Activated naive CD8-positive, alpha-beta T cell treated with anti-CD3 and anti-CD28 coated beads, Interleukin-2, amount 50 U/mL, for 24 hours (primary cell): ENCODE data around the gene OTUB2.
"Not testable (repeated sequence)": the region's sequence is repeated elsewhere in the genome, so short reads cannot be mapped to it uniquely, and the experiment has no call there.

ENCODE experiments used
- ATAC-seq: fragments of 150-1000 bp; cut with Tn5 transposase; one replicate; pipeline ENCODE4 v1.10.0; 2021
- DNase-seq: peaks from one replicate; pipeline ENCODE4 v3.0.0; 2021
- H3K27ac Mint-ChIP-seq: one replicate; pipeline ENCODE4 v1.8.0; 2021; ENCODE audit warnings: mild to moderate bottlenecking, mixed read lengths
- H3K27me3 Mint-ChIP-seq: one replicate; pipeline ENCODE4 v1.8.0; 2021; ENCODE audit warnings: mixed read lengths
- H3K36me3 Mint-ChIP-seq: one replicate; pipeline ENCODE4 v1.8.0; 2021; ENCODE audit warnings: low read depth, mixed read lengths
- H3K4me1 Mint-ChIP-seq: one replicate; pipeline ENCODE4 v1.8.0; 2021; ENCODE audit warnings: mixed read lengths
- H3K4me3 Mint-ChIP-seq: one replicate; pipeline ENCODE4 v1.8.0; 2021; ENCODE audit warnings: mild to moderate bottlenecking, moderate library complexity, mixed read lengths
- H3K9me3 Mint-ChIP-seq: one replicate; pipeline ENCODE4 v1.8.0; 2021; ENCODE audit warnings: mixed read lengths

Gene OTUB2

GRCh38 chr14:94058128-94058673, 32.1 kb downstream of the OTUB2 start:
- Mint-ChIP-seq H3K4me1 (peaks cover 42% of the 10 kb centered on the region), H3K27me3 (no peaks in the 10 kb centered on the region), H3K27ac (no peak overlapping the region), H3K4me3 (no peak overlapping the region), H3K9me3 (no peaks in the 10 kb centered on the region), H3K36me3 (peaks cover 80% of the 10 kb centered on the region)
- ATAC-seq (no peak), DNase-seq (no peak)

DNA sequence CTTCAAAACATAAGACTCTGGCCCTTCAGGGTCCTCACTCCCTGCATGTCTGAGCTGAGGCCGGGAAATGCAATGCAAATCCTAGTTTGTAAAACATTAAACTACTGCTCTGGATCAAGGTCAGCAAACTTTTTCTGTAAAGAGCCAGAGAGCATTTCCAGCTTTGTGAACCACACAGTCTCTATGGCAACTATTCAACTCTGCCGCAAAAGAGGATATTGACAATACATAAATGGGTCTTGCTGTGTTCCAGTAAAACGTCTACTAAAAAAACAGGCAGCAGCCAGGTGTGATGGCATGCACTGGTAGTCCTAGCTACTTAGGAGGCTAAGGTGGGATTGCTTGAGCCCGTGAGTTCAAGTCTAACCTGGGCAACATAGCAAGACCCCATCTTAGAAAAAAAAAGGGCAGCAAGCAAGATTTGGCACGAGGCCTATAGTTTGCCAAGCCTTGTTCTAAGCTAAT, 32.6 kb downstream of the OTUB2 start:
- Mint-ChIP-seq H3K27me3 (no peaks in the 10 kb centered on the region), H3K4me3 (no peak overlapping the region), H3K36me3 (peaks cover 82% of the 10 kb centered on the region), H3K9me3 (no peaks in the 10 kb centered on the region), H3K4me1 (peaks cover 43% of the 10 kb centered on the region), H3K27ac (no peak overlapping the region)
- no peak for ATAC-seq
- DNase-seq: no peak

- Mint-ChIP-seq H3K4me3 (no peak overlapping the region), H3K4me1 (peaks cover 52% of the 10 kb centered on the region), H3K36me3 (peaks cover 70% of the 10 kb centered on the region), H3K27me3 (no peaks in the 10 kb centered on the region), H3K9me3 (no peaks in the 10 kb centered on the region), H3K27ac (no peak overlapping the region)
- ATAC-seq (no peak), DNase-seq (no peak)
Measured at GRCh38 chr14:94059998-94060397, 33.9 kb downstream of the OTUB2 start.

DNA sequence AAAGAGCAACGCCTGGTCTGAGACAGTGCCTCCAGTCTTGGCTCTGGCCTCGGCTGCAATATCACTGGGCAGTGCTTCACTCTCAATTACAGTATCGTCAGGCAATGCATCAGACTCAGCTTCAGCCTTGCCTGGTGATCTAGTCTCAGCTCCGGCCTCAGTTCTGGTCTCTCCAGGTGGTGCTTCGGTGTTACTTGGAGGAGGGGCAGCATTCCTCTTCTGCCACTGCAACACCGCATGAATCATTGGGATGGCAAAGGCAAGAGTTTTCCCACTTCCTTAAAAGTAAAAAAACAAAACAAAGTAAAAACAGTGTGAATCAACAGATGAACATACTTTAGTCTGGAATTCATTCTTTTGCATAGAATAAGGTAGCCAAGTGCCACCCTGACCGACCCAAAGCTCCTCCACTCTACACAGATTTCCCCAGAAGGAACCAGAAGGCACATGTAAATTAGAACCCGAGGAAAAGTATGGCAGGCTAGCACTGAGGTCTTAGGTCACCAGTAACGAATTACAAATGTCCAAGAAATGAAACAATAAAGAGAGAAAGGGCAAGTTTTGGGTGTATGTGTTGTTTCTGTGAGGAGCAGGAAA, 36.3 kb downstream of the OTUB2 start:
- ATAC-seq (no peak), DNase-seq (no peak)
- Mint-ChIP-seq H3K27me3 (no peaks in the 10 kb centered on the region), H3K9me3 (no peaks in the 10 kb centered on the region), H3K4me3 (no peak overlapping the region), H3K36me3 (peaks cover 66% of the 10 kb centered on the region), H3K27ac (peak overlapping the region; percentile 20), H3K4me1 (peaks cover 63% of the 10 kb centered on the region)

GRCh38 chr14:94066089-94066676, 40.0 kb downstream of the OTUB2 start:
- peaks cover 72% of the 10 kb centered on the region for H3K36me3 Mint-ChIP-seq
- no peak overlapping the region for H3K4me3 Mint-ChIP-seq
- no peaks in the 10 kb centered on the region for H3K27me3 Mint-ChIP-seq
- no peak for DNase-seq
- H3K27ac Mint-ChIP-seq: peak overlapping the region; percentile 53
- ATAC-seq: no peak
- peaks cover 29% of the 10 kb centered on the region for H3K9me3 Mint-ChIP-seq
- peaks cover 76% of the 10 kb centered on the region for H3K4me1 Mint-ChIP-seq

GRCh38 chr14:94072076-94072475, 45.9 kb downstream of the OTUB2 start:
- peaks cover 53% of the 10 kb centered on the region for H3K9me3 Mint-ChIP-seq
- H3K4me3 Mint-ChIP-seq, H3K27me3 Mint-ChIP-seq, DNase-seq, ATAC-seq, H3K27ac Mint-ChIP-seq: not testable (repeated sequence)
- peaks cover 70% of the 10 kb centered on the region for H3K4me1 Mint-ChIP-seq
- peaks cover 90% of the 10 kb centered on the region for H3K36me3 Mint-ChIP-seq

DNA sequence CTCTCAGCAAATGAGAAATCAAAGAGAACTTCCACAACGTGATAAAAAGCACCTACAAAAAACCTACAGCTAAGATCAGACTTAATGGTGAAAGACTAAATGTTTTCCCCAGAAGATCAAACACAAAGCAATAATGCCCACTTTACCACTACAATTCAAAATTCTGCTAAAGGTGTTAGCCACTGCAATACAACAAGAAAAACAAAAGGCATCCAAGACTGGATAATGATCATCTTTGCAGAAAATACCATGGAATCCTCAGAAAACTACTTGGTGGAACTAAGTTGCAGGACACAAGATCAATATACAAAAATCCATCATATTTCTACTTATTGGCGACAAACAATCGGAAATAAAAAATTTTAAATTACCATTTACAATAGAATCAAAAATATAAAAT, 48.4 kb downstream of the OTUB2 start:
- Mint-ChIP-seq H3K36me3 (peaks cover 88% of the 10 kb centered on the region), H3K4me3 (peak overlapping the region; percentile 15), H3K27ac (no peak overlapping the region), H3K27me3 (no peaks in the 10 kb centered on the region), H3K9me3 (peaks cover 42% of the 10 kb centered on the region), H3K4me1 (peaks cover 66% of the 10 kb centered on the region)
- no peak for ATAC-seq
- no peak for DNase-seq

GRCh38 chr14:94075008-94075407, 48.9 kb downstream of the OTUB2 start:
- Mint-ChIP-seq H3K9me3 (peaks cover 39% of the 10 kb centered on the region), H3K4me3 (peak overlapping the region; percentile 99), H3K4me1 (peaks cover 68% of the 10 kb centered on the region)

DNA sequence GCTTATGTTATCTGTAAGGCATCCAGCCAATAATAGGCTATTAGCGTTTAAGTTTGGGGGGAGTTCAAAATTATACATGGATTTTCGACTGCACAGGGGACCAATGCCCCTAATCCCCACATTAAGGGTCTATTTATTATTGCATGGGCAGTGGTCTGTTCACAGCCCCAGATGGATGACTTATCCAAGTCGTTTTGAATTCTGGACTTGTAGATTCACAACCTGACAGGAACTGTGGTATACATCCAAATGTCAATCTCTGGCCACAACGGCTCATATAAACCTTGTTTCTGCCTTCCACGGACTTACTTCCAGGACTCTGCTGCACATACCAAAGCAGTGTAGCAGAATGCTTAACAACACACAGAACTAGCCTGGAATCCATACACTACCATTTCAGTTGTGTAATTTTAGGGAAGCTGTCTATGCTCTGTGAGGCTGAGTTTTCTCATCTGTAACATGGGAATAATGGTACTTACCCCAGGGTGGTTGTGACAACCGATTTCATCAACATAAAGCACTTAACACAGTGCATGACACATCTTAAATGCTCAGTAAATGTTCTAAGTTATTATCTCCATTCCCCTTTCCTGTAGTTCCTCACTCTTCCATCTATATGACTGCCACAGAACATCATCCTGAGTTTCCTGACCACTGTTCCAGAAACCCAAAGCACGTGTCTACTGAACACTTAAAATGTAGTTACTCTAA, 51.1 kb downstream of the OTUB2 start:
- ATAC-seq: no peak
- peaks cover 60% of the 10 kb centered on the region for H3K4me1 Mint-ChIP-seq
- peak overlapping the region; percentile 71 for H3K27ac Mint-ChIP-seq

More at GRCh38 chr14:94075008-94075407, 48.9 kb downstream of the OTUB2 start:
- no peaks in the 10 kb centered on the region for H3K27me3 Mint-ChIP-seq
- no peak for ATAC-seq
- no peak overlapping the region for H3K27ac Mint-ChIP-seq
- DNase-seq: no peak
- peaks cover 88% of the 10 kb centered on the region for H3K36me3 Mint-ChIP-seq

DNA sequence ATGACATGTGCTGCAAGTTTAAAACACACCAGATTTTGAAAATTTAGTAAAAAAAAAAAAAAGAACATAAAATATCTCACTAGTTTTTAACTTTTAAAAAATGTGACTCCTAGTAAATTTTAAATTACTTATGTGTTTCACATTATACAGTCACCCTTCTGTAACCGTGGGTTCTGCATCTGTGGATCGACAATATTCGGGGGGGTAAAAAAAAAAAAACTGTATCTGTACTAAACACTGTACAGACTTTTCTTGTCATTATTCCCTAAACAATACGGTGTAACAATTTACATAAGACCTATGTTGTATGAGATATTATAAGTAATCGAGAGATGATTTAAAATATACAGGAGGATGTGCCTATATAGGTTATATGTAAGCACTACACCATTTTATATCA, 51.7 kb downstream of the OTUB2 start:
- ATAC-seq (no peak), DNase-seq (no peak)
- Mint-ChIP-seq H3K27me3 (no peaks in the 10 kb centered on the region), H3K4me1 (peaks cover 62% of the 10 kb centered on the region), H3K36me3 (peaks cover 68% of the 10 kb centered on the region), H3K9me3 (peaks cover 21% of the 10 kb centered on the region), H3K27ac (peak overlapping the region; percentile 71), H3K4me3 (peak overlapping the region; percentile 99)

More for the DNA sequence above, 51.1 kb downstream of the OTUB2 start:
- no peak for DNase-seq
- Mint-ChIP-seq H3K4me3 (peak overlapping the region; percentile 99), H3K9me3 (peaks cover 23% of the 10 kb centered on the region), H3K27me3 (no peaks in the 10 kb centered on the region), H3K36me3 (peaks cover 71% of the 10 kb centered on the region)

- Mint-ChIP-seq H3K4me1 (peaks cover 54% of the 10 kb centered on the region), H3K36me3 (peaks cover 51% of the 10 kb centered on the region), H3K4me3 (peak overlapping the region; percentile 99), H3K27ac (peak overlapping the region; percentile 99), H3K27me3 (no peaks in the 10 kb centered on the region), H3K9me3 (peaks cover 11% of the 10 kb centered on the region)
- DNase-seq (no peak), ATAC-seq (no peak)
Measured at GRCh38 chr14:94079891-94080620, 53.9 kb downstream of the OTUB2 start.

DNA sequence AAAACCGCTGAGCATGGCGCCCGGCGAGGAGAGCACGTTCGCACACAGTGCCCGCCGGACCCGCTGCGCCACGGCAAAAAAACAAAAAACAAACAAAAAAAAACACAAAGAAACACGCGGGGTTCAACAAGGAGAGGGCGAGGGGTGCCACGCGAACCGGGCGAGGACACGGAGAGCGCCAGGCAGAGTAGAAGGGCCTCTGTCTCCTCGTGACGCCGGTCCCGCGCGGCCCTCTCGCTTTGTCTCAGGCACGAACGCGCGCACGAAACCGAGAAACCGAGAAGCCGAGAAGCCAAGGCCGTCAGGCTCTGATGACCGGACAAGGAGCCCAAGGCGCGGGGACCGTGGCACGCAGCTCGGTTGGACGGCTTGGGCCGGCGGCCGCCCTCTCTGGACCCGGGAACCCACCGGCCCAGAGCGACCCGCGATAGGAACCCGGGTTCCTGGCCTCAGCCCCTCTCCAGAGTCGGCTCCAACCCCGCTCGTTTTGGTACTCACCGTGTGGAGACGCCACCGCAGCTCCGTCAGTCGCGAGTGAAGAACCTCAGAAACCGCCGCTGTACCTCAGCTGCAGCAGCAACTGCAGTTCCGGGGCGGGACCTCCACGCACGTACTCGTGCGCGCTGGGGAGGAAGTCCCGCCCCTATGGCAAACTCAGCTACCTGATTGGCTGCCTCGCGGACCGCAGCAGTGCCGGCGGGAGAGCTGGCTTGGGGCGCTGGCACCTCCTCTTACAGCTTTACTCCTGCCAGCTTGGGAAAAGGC, 54.7 kb downstream of the OTUB2 start, which contains the start of the genes DDX24 and IFI27L1:
TSS of gene DDX24 (minus strand) at position 582 of the 765 bp plus-strand sequence. CDS start 1,460 bp downstream, outside the sequence.
TSS of gene IFI27L1 (plus strand) at position 690 of the 765 bp plus-strand sequence. CDS start 15,628 bp downstream, outside the sequence.
- peaks cover 4% of the 10 kb centered on the region for H3K9me3 Mint-ChIP-seq
- H3K27me3 Mint-ChIP-seq: no peaks in the 10 kb centered on the region
- H3K4me1 Mint-ChIP-seq: peaks cover 48% of the 10 kb centered on the region
- H3K27ac Mint-ChIP-seq: peak within 1 kb of the TSS; percentile 99
- DNase-seq (peak; percentile 97), ATAC-seq (peak; percentile 98)
- H3K36me3 Mint-ChIP-seq: peaks cover 43% of the 10 kb centered on the region
- H3K4me3 Mint-ChIP-seq: peak within 1 kb of the TSS; percentile 99

- Mint-ChIP-seq H3K36me3 (peaks cover 39% of the 10 kb centered on the region), H3K9me3 (peaks cover 7% of the 10 kb centered on the region), H3K27me3 (no peaks in the 10 kb centered on the region), H3K4me1 (peaks cover 43% of the 10 kb centered on the region), H3K4me3 (peak overlapping the region; percentile 99), H3K27ac (peak overlapping the region; percentile 99)
- peak; percentile 4 for DNase-seq
- ATAC-seq: no peak
Measured at GRCh38 chr14:94081386-94081820, 55.3 kb downstream of the OTUB2 start.
